HT1080 (cell line): Measurements from ENCODE around the gene PPP2R2D. TPM values are rescaled to one million over a fixed set of nuclear protein-coding genes. Genes with fewer than 3 reads are reported as not detected.

Experiments used
- DNase-seq: peaks from one replicate; pipeline ENCODE4 v3.0.0-alpha.2; 2015; ENCODE audit warnings: low read depth
- polyA plus RNA-seq, 2 experiments: library from polyadenylated mRNA; depleted of rRNA; stranded (reverse); fragments of >200 nt; gene quantifications; 2 replicates each; pipeline ENCODE4 v1.2.3, GENCODE V29; 2015
- total RNA-seq: library from RNA; depleted of rRNA; stranded (reverse); fragments of >200 nt; shearing (Covaris generic); gene quantifications from 2 replicates; pipeline ENCODE4 v1.2.3, GENCODE V29; 2014; rRNA removed

Gene PPP2R2D
- total RNA-seq: 30.1 and 31.5 TPM in 2 replicates
- 19.3 and 20.9 TPM in 2 replicates for polyA plus RNA-seq (2015; cell fraction: cytosol; rRNA removed)
- 18.8 and 23.8 TPM in 2 replicates for polyA plus RNA-seq (2015; cell fraction: nucleus; rRNA removed)

GRCh38 chr10:131900350-131901152, at the start of gene PPP2R2D:
PPP2R2D (plus strand) TSS chr10:131901008; CDS start chr10:131901149, 141 bp downstream.
- peak; percentile 84 for DNase-seq

DNA sequence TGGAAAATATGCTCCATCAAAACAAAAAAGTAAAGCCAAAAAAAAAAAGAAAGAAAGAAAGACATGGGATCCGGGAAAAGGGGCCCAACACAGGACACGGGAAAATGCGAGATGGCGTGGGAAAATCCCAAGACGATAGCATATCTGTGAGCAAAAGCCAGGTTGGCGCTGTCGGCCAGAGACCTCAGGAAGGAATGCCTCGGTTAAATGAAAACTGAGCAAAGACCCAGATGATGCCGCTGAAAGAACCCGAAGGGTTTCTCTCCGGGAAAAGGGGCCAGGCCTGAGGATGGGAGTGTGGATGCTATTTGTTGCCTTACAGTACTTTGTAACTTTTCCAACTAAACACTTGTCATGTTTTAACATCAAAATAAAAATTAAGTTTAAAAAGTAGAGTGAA, 49.5 kb upstream of the PPP2R2D start:
- no peak for DNase-seq

- DNase-seq: no peak
Measured at GRCh38 chr10:131852176-131852822, 48.5 kb upstream of the PPP2R2D start.

- no peak for DNase-seq
Measured at GRCh38 chr10:131852823-131853609, 47.8 kb upstream of the PPP2R2D start.

DNA sequence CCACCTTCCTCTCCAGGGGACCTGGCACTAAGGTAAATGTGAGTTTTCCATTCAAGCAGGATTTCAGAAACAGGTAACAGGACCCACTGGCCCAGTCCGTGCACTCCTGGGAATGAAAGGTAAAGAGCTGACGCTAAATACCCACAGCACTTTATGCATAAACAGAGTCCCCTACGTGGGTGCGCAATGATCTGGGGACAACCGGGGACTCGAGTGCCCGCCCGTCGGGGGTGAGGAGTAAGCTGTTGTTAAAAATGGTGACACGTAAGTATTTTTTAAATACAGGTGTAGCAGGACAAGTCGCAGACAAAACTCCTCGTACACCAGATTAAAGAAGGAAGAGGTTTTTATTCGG, 47.2 kb upstream of the PPP2R2D start:
- DNase-seq: no peak

DNA sequence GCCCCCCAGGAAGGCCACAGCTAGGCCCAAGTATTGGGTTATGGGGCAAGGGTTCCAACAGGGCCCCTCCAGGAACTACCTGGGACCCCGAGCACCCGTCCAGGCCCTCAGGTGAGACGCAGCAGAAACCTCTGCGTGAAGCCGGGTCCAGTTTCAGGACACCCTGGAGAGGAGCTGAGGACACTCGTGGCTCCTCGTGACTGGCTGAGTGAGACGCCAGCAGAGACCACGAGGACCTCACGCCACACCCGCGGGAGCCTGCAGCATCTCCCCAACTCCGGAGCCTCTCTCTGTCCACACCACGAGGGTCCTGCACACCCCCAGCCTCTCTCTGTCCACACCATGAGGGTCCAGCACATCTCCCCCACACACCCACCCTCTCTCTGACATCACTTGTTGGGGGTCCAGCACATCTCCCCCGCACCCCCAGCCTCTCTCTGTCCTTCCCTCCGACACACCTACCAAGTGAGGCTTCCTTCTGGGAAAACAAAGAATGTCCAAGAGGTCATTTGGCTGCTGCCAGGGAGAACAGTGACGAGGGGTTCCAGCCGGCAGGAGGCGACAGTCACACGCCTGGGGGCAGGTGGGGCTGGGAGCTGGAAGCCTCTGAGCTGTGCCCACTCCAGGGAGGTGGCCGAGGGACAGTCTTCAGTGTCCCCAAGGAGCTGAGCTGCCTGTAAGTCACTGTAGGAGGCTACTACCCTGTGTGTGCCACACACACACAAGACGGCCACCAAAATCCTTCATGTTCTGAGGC, 46.1 kb upstream of the PPP2R2D start:
- no peak for DNase-seq

- DNase-seq: no peak
Measured at GRCh38 chr10:131855461-131856401, 45.1 kb upstream of the PPP2R2D start.

- DNase-seq: no peak
Measured at GRCh38 chr10:131856441-131857094, 44.2 kb upstream of the PPP2R2D start.

GRCh38 chr10:131857156-131858117, 43.4 kb upstream of the PPP2R2D start:
- DNase-seq: no peak

- no peak for DNase-seq
Measured at GRCh38 chr10:131858118-131858515, 42.7 kb upstream of the PPP2R2D start.

GRCh38 chr10:131858583-131859340, 42.0 kb upstream of the PPP2R2D start:
- DNase-seq: no peak

- DNase-seq: no peak
Measured at GRCh38 chr10:131859341-131860020, 41.3 kb upstream of the PPP2R2D start.

DNA sequence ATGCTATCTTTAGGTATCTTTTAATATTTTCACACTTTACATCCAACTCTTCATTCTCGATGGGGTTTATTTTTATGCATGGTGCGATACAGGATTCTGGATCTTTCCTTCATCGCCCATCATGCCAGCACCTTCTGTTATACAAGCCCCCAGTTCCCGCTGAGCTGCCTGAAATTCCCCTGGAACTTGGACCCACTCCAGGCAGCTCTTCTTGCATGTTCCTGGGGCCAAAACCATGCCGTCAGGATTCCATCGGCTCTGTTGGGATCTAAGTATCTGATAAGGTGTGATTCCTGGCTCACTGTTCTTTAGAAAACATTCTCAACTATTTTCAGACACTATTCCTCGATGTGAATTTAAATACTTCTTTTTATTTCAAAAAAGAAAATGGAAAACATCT, 40.5 kb upstream of the PPP2R2D start:
- DNase-seq: no peak

DNA sequence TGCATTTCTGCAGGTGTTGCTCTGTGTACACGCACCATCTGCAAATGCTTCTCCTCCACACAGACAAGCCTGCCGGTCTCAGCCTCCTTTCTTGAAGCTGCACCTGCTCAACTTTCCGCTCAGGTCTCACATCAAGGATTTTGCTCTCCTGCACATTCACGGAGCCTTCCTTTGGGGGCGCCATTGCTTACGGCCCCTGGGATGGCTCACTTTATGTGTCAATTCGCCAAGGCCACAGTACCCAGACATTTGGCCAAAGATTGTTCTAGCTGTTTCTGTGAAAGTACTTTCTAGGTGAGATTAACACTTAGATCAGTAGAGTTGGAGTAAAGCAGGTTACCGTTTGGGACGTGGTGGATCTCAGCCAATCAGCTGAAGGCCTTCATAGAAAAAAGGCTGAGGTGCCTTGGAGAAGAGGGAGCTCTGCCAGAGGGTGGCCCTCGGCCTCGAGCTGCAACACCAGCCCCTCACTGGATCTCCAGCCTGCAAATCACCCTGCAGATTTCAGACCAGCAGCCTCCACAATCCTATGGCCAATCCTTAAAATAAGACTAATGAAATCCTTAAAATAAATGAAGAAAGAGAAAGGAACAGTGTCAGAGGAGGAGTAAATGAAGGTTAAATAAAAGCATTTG, 39.9 kb upstream of the PPP2R2D start:
- no peak for DNase-seq

DNA sequence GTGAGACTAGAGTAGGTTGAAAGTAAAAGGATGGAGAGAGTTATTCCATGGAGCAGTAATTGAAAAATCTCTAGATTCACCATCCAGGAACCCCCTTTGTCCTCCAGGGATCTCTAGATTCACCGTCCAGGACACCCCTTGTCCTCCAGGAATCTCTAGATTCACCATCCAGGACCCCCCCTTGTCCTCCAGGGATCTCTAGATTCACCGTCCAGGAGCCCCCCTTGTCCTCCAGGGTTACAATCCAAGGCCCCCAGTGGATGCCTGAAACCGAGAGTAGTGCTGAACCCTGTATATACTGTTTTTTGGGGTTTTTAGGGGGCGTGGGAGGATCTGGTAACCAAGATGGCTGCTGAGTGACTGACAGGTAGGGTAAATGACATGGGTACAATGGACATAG, 38.3 kb upstream of the PPP2R2D start:
- no peak for DNase-seq

GRCh38 chr10:131865223-131865917, 35.4 kb upstream of the PPP2R2D start:
- no peak for DNase-seq
